Testis (tissue), 3 donors: ENCODE data around the gene SORCS3. TPM values are rescaled to one million over a fixed set of nuclear protein-coding genes. Genes with fewer than 3 reads are reported as not detected.

Experiments used
- DNase-seq: peaks from one replicate; pipeline ENCODE4 v3.0.0-alpha.2; 2019
- H3K27ac ChIP-seq, 2 donors: fragments of 200-600 bp; sonication (generic); one replicate each; pipeline ENCODE4 v1.5.1; 2019
- H3K27me3 ChIP-seq: fragments of 200-600 bp; sonication (generic); one replicate; pipeline ENCODE4 v1.5.1; 2019
- H3K36me3 ChIP-seq: fragments of 200-600 bp; sonication (generic); one replicate; pipeline ENCODE4 v1.5.1; 2017; ENCODE audit warnings: low read depth; ENCODE audit errors: missing control alignments
- H3K4me1 ChIP-seq: fragments of 200-600 bp; sonication (generic); one replicate; pipeline ENCODE4 v1.5.1; 2019
- H3K4me3 ChIP-seq, 2 donors: fragments of 200-600 bp; sonication (generic); one replicate each; pipeline ENCODE4 v1.5.1; 2017 to 2019
- H3K9me3 ChIP-seq: fragments of 200-600 bp; sonication (generic); one replicate; pipeline ENCODE4 v1.5.1; 2017
- CTCF ChIP-seq, 3 experiments: fragments of 450-650 bp in 2 of 3; fragments of 200-600 bp in 1 of 3; sonication (generic) in 1 of 3; IDR thresholded peaks; one replicate each; pipeline ENCODE4 v1.5.1; 2016 to 2019; ENCODE audit warnings: antibody characterized with exemption in 3 of 3, mild to moderate bottlenecking in 2 of 3, moderate library complexity in 1 of 3
- POLR2A ChIP-seq: fragments of 450-650 bp; IDR thresholded peaks from one replicate; pipeline ENCODE4 v1.6.1; 2017; ENCODE audit warnings: antibody characterized with exemption, mild to moderate bottlenecking, moderate library complexity
- WGBS, 2 donors: methylation state at CpG; one replicate each; pipeline ENCODE4 v1.1.5; 2018; 5-methylcytosine and 5-hydroxymethylcytosine counted together
- intact Hi-C: fragments of 100-400 bp; cut with DNase I; formaldehyde crosslinking; loops from one replicate; pipeline ENCODE4 v1.15.1; 2023; ENCODE audit warnings: low total_unique reads
- polyA plus RNA-seq: library from polyadenylated mRNA; stranded (reverse); fragments of 350-450 nt; fragmentation: Illumina TruSeq; extraction: RNeasy Lipid Tissue Mini Kit (QIAGEN cat#74804); gene quantifications from one replicate; pipeline ENCODE4 v1.2.3, GENCODE V29; 2014; ENCODE audit warnings: low read depth, low replicate concordance; ENCODE audit not compliant: insufficient read depth
- total RNA-seq, 2 donors: library from RNA; depleted of rRNA; stranded (reverse); fragments of >200 nt; gene quantifications; one replicate each; pipeline ENCODE4 v1.2.3, GENCODE V29; 2016

SORCS3 gene
- total and polyA plus RNA-seq, 3 donors from 2014 or later: 1.3 to 2.2 (median 1.7) TPM

GRCh38 chr10:104931612-104932134 is 290.6 kb downstream of the SORCS3 start:
- Histone ChIP-seq H3K4me3 (no peak overlapping the region), H3K27me3 (no peaks in the 10 kb centered on the region), H3K36me3 (no peaks in the 10 kb centered on the region), H3K4me1 (no peaks in the 10 kb centered on the region), H3K27ac (no peak overlapping the region), H3K9me3 (no peaks in the 10 kb centered on the region)
- intact Hi-C loops: no loop called here
- 71% methylated on average over 2 of the region's 2 CpGs for WGBS, 2 donors
- no peak for DNase-seq
- TF ChIP-seq POLR2A (no peak), CTCF (IDR thresholded peaks at IDR 0.05) (no peak)

DNA sequence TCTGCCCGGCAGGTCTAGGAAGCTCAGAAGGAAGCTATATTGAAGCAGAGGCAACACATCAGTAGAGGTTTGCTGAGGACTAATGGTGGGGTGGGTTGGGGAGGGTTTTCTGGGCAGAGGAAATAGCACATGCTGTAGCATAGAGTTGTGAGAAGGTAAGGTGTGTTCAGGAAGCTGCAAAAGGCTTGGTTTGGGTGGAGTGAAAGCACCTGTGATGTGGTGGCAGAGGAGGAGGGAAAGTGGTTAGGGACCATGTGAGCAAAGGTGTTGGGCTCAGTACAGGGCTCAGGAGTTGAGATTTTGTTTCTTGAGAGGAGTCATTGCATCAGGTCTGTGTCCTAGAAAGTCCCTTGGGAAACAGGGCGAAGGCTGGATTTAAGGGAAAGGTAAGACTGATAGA is 294.6 kb downstream of the SORCS3 start:
- 35 to 76% methylated on average over 2 of the region's 2 CpGs for WGBS, 2 donors
- Histone ChIP-seq H3K4me1 (no peaks in the 10 kb centered on the region), H3K27me3 (no peaks in the 10 kb centered on the region), H3K36me3 (no peaks in the 10 kb centered on the region), H3K4me3 (no peak overlapping the region), H3K27ac (no peak overlapping the region), H3K9me3 (no peaks in the 10 kb centered on the region)
- no peak for TF ChIP-seq CTCF (IDR thresholded peaks at IDR 0.05)
- no peak for TF ChIP-seq POLR2A
- intact Hi-C loops: no loop called here
- DNase-seq: no peak

DNA sequence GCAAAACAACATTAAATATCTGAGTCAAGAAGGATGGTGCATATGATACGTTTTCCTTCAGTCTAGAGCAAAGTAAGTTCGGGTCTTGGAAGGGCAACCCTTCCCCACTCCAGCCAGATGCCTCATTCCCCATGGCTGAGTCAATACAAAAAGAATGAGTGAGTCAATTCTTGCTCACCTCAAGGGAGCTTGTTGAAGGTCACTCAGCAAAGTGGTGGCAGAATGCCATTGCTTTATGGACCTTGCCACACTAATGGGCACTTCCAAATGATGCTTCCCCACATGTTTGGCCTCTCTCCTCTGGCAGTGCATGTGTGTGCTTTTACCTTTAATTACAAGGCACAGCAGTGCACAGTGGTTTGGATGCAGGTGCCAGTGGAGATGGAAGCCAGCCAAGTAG is 296.5 kb downstream of the SORCS3 start:
- no peak overlapping the region for H3K27ac ChIP-seq
- DNase-seq: no peak
- H3K4me1 ChIP-seq: no peaks in the 10 kb centered on the region
- intact Hi-C loops: no loop called here
- 55 to 73% methylated on average over 2 of the region's 2 CpGs for WGBS, 2 donors
- H3K9me3 ChIP-seq: no peaks in the 10 kb centered on the region
- H3K27me3 ChIP-seq: no peaks in the 10 kb centered on the region
- TF ChIP-seq CTCF (IDR thresholded peaks at IDR 0.05) (no peak), POLR2A (no peak)
- no peaks in the 10 kb centered on the region for H3K36me3 ChIP-seq
- H3K4me3 ChIP-seq: no peak overlapping the region

DNA sequence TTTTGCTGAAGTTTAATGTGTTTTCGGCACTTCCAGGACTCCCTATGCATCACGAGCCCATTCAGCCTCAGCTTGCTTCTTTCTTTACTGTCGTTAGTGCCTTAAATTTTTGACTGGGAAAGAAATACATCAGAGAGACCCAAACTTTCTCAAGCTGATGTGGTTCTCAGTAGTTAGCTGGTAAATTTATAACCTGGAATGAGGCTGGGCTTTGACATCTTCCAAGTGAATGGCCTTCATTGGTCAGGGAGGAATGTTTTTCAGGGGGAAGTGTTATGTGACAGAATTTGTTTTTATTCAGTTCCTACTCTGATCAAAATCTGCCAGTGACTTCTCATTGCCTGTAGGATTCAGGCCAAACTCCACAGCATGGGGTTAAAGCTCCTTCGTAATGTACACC is 296.9 kb downstream of the SORCS3 start:
- H3K4me1 ChIP-seq: no peaks in the 10 kb centered on the region
- H3K36me3 ChIP-seq: no peaks in the 10 kb centered on the region
- no peaks in the 10 kb centered on the region for H3K27me3 ChIP-seq
- H3K9me3 ChIP-seq: no peaks in the 10 kb centered on the region
- no peak for TF ChIP-seq POLR2A
- no peak for TF ChIP-seq CTCF (IDR thresholded peaks at IDR 0.05)
- WGBS, 2 donors: 76 to 88% methylated on average over 4 of the region's 4 CpGs
- no peak overlapping the region for H3K27ac ChIP-seq
- no peak for DNase-seq
- H3K4me3 ChIP-seq: no peak overlapping the region
- intact Hi-C loops: no loop called here

- intact Hi-C loops: no loop called here
- Histone ChIP-seq H3K27me3 (no peaks in the 10 kb centered on the region), H3K4me1 (no peaks in the 10 kb centered on the region), H3K4me3 (no peak overlapping the region), H3K9me3 (no peaks in the 10 kb centered on the region), H3K27ac (no peak overlapping the region), H3K36me3 (no peaks in the 10 kb centered on the region)
- no peak for TF ChIP-seq POLR2A
- no peak for TF ChIP-seq CTCF (IDR thresholded peaks at IDR 0.05)
- no peak for DNase-seq
These were observed 300.6 kb downstream of the SORCS3 start for GRCh38 chr10:104941662-104942061.
